Peyer's patch (tissue), 4 donors: ENCODE measurements around the gene CLSTN1.

Experiments used
- POLR2A ChIP-seq, 2 donors: fragments of 450-650 bp; IDR thresholded peaks; one replicate each; pipeline ENCODE4 v1.5.1; 2017; ENCODE audit warnings: antibody characterized with exemption in 2 of 2, mild to moderate bottlenecking in 2 of 2, moderate library complexity in 2 of 2
- TF ChIP-seq, protein P1 (sequence below), 6 experiments: fragments of 450-650 bp in 4 of 6; fragments of 200-600 bp in 2 of 6; sonication (generic) in 1 of 6; IDR thresholded peaks; one replicate each; pipeline ENCODE4 v1.5.1; 2017 to 2019; ENCODE audit warnings: antibody characterized with exemption in 6 of 6, mild to moderate bottlenecking in 3 of 6, moderate library complexity in 1 of 6

DNA sequence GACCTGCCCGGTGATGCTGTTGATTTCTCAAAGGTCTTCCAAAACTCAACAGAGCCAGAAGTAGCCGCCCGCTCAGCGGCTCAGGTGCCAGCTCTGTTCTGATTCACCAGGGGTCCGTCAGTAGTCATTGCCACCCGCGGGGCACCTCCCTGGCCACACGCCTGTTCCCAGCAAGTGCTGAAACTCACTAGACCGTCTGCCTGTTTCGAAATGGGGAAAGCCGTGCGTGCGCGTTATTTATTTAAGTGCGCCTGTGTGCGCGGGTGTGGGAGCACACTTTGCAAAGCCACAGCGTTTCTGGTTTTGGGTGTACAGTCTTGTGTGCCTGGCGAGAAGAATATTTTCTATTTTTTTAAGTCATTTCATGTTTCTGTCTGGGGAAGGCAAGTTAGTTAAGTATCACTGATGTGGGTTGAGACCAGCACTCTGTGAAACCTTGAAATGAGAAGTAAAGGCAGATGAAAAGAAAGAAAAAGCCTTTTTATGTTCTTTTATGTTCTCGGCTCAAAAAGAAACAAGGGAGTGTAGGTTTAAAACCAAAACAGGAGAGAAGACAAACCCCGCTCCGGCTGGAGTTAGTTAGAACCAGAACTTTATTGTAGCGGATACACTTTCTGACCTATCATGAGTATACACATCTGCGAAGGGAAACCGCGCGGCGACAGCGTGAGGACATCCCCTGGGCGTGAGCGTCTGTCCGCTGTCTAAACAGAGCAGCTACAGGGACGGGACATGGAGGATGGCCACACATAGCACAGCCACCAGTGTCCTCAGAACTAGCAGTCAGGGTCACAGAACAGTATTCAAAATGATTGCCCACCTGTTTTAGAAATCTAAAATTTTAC lies 95.1 kb downstream of the CLSTN1 start:
- no peak for TF ChIP-seq POLR2A (IDR thresholded peaks at IDR 0.05)
- TF ChIP-seq, protein P1, sequence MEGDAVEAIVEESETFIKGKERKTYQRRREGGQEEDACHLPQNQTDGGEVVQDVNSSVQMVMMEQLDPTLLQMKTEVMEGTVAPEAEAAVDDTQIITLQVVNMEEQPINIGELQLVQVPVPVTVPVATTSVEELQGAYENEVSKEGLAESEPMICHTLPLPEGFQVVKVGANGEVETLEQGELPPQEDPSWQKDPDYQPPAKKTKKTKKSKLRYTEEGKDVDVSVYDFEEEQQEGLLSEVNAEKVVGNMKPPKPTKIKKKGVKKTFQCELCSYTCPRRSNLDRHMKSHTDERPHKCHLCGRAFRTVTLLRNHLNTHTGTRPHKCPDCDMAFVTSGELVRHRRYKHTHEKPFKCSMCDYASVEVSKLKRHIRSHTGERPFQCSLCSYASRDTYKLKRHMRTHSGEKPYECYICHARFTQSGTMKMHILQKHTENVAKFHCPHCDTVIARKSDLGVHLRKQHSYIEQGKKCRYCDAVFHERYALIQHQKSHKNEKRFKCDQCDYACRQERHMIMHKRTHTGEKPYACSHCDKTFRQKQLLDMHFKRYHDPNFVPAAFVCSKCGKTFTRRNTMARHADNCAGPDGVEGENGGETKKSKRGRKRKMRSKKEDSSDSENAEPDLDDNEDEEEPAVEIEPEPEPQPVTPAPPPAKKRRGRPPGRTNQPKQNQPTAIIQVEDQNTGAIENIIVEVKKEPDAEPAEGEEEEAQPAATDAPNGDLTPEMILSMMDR (IDR thresholded peaks at IDR 0.05) = no peak
